ENCODE measurements around the gene DTX3. TPM values are rescaled to one million over a fixed set of nuclear protein-coding genes. Genes with fewer than 3 reads are reported as not detected.
"Not testable (repeated sequence)": the region's sequence is repeated elsewhere in the genome, so short reads cannot be mapped to it uniquely, and the experiment has no call there.

The DTX3 gene
- total and polyA plus RNA-seq, 7 donors: 1.2 to 68.4 (median 42.9) TPM

DNA sequence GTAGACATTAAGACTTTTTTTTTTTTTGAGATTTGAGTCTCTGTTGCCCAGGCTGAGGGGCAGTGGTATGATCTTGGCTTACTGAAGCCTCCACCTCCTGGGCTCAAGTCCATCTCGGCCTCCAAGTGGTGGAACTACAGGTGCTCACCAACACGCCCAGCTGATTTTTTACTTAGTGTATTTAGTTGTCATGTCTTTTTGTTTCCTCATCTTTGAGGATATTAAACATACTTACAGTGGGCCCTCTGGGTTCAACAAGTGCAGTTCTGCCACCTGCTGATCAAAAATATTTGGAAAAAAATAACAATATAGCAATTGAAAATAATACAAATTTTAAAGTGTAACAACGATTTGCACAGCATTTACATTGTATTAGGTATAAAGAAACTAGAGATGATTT, 32.7 kb downstream of the DTX3 start:
- WGBS, 2 donors: 35 to 66% methylated on average over 3 of the region's 3 CpGs
- Histone ChIP-seq H3K4me3 (no peak overlapping the region), H3K27ac (no peak overlapping the region), H3K9me3 (no peaks in the 10 kb centered on the region), H3K4me1 (peaks cover 0 to 11% (median 9%) of the 10 kb centered on the region in 4 donors), H3K36me3 (no peaks in the 10 kb centered on the region), H3K27me3 (peaks cover 6 to 62% (median 14%) of the 10 kb centered on the region in 3 donors)
- TF ChIP-seq POLR2AphosphoS5 (IDR thresholded peaks at IDR 0.05) (no peak), EP300 (IDR thresholded peaks at IDR 0.05) (no peak), POLR2A (IDR thresholded peaks at IDR 0.05) (no peak)
- TF ChIP-seq, protein P1, sequence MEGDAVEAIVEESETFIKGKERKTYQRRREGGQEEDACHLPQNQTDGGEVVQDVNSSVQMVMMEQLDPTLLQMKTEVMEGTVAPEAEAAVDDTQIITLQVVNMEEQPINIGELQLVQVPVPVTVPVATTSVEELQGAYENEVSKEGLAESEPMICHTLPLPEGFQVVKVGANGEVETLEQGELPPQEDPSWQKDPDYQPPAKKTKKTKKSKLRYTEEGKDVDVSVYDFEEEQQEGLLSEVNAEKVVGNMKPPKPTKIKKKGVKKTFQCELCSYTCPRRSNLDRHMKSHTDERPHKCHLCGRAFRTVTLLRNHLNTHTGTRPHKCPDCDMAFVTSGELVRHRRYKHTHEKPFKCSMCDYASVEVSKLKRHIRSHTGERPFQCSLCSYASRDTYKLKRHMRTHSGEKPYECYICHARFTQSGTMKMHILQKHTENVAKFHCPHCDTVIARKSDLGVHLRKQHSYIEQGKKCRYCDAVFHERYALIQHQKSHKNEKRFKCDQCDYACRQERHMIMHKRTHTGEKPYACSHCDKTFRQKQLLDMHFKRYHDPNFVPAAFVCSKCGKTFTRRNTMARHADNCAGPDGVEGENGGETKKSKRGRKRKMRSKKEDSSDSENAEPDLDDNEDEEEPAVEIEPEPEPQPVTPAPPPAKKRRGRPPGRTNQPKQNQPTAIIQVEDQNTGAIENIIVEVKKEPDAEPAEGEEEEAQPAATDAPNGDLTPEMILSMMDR (IDR thresholded peaks at IDR 0.05): no peak
- intact Hi-C loops (cut with DNase I): no loop called here
- DNase-seq: no peak

DNA sequence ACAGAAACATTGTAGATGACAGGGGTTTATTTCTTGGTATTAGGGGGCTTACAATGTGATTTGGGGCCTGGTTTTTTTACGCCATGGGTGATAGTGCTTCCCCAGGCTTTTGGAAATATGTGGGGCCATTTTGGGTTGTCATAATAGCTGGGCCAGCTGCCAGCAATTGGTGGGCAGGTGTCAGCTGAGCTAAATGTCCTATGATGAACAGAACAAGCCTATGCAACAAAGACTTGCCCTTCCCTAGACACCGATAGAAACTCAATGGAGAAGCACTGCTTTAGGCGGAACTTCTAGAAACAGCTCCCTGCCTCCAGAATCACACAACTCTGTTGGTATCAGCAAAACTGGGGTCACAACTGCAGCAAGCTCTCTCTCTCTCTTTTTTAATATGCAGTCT, 33.5 kb downstream of the DTX3 start:
- Histone ChIP-seq H3K27me3 (peaks cover 0 to 61% (median 10%) of the 10 kb centered on the region in 3 donors), H3K4me3 (no peak overlapping the region), H3K27ac (no peak overlapping the region), H3K36me3 (no peaks in the 10 kb centered on the region), H3K9me3 (no peaks in the 10 kb centered on the region), H3K4me1 (peaks cover 0 to 4% (median 2%) of the 10 kb centered on the region in 4 donors)
- intact Hi-C loops (cut with DNase I): no loop called here
- TF ChIP-seq, protein P1 (IDR thresholded peaks at IDR 0.05): no peak
- TF ChIP-seq EP300 (IDR thresholded peaks at IDR 0.05): no peak
- TF ChIP-seq POLR2A (IDR thresholded peaks at IDR 0.05): no peak
- no peak for TF ChIP-seq POLR2AphosphoS5 (IDR thresholded peaks at IDR 0.05)
- 81 to 90% methylated on average over 3 of the region's 3 CpGs for WGBS, 2 donors
- DNase-seq: no peak

DNA sequence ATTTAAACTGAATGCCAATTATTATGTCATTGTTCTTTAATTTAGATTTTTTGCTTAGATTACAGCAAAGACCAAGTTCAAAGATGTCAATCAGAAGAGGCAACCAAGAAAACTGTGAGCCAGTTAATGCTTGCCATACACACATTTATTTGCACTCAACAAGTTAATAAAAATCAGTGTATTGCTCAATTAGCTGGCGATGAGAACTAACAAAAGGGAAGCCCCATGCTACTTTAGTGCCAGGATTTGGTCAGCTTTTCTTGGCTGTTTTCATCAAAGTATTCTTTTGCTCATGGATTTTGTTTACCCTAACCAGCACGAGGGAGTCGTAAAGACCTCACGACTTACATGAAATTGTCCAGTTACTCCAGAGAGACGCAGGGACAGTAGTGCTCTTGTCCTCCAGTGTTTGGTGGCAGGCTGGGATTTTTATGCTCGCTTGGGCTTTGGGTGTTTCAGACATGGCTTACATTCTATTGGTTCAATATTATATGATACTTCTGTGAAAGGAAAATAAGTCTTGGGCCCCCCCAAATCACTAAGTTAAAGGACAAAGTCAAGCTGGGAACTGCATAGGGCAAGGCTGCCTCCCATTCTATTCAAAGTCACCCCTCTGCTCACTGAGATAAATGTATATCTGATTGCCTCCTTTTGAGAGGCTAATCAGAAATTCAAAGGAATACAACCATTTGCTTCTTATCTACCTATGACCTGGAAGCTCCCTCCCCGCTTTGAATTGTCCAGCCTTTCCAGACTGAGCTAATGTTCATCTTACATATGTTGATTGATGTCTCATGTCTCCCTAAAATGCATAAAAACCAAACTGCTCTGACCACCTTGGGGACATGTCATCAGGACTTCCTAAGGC, 35.8 kb downstream of the DTX3 start:
- 38 to 60% methylated on average over 7 of the region's 7 CpGs for WGBS, 2 donors
- H3K36me3 ChIP-seq: no peaks in the 10 kb centered on the region
- H3K9me3 ChIP-seq: no peaks in the 10 kb centered on the region
- H3K4me3 ChIP-seq: no peak overlapping the region
- H3K27ac ChIP-seq: no peak overlapping the region
- intact Hi-C loops (cut with DNase I): no loop called here
- H3K4me1 ChIP-seq: no peaks in the 10 kb centered on the region
- H3K27me3 ChIP-seq: peaks cover 0 to 49% (median 10%) of the 10 kb centered on the region in 3 donors
- no peak for DNase-seq
- TF ChIP-seq, protein P1 (IDR thresholded peaks at IDR 0.05): no peak
- TF ChIP-seq EP300 (IDR thresholded peaks at IDR 0.05): no peak
- TF ChIP-seq POLR2A (IDR thresholded peaks at IDR 0.05): no peak
- TF ChIP-seq POLR2AphosphoS5 (IDR thresholded peaks at IDR 0.05): no peak

DNA sequence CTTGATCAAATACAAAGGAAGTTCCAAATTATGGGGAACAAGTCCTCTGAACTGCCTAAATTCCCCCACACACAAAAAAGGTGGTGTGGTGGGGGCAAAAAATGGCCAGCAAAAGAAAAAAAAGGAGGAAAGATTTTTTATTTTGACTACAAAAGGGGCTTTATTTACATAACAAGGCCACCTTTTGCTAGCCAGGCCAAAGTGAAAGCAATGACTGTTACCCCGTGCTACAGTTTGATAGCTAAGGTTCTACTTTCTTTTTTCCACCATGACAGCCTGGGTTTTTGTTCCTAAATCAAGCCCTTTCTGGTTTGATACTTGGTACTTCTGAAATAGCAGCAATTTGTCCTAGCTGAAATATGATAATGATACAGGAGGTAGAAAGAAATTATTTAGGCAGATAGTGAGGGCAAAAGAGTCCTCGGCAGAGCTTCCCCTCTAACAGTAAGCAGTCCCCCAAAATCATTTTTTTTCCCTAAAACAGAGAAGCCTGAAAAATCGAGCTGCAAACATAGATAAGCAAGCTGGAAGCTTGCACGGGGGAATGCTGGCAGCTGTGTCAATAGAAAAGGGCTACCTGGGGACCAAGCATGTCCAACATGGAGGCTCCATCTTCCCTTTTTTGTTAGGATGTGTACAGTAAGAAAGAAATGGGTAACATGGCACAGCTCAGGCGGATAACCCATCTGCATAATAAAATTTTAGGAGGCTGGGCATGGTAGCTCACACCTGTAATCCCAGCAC, 37.2 kb downstream of the DTX3 start:
- WGBS, 2 donors: 42 to 59% methylated on average over 5 of the region's 5 CpGs

DNA sequence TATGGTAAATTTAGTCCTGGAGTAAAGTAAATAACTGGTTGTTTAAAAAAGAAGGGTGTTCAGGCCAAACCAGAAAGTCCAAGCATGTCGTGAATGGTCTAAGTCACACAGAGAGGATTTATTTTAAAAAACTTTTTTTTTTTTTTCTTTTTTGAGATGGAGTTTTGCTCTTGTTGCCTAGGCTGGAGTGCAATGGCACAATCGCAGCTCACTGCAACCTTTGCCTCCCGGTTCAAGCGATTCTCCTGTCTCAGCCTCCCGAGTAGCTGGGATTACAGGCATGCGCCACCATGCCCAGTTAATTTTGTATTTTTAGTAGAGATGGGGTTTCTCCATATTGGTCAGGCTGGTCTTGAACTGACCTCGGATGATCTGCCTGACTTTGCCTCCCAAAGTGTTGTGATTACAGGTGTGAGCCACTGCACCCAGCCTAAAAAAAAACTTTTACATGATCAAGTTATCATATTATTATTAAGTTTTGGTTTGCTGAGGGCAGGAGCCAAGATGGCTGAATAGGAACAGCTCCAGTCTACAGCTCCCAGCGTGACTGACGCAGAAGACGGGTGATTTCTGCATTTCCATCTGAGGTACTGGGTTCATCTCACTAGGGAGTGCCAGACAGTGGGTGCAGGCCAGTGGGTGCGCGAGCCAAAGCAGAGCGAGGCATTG, 41.5 kb downstream of the DTX3 start:
- WGBS, 2 donors: 77 to 82% methylated on average over 11 to 13 of the region's 13 CpGs
- H3K4me3 ChIP-seq; H3K4me1 ChIP-seq; DNase-seq; H3K9me3 ChIP-seq; H3K27ac ChIP-seq; intact Hi-C loops (cut with DNase I); H3K36me3 ChIP-seq: not testable (repeated sequence)
- H3K27me3 ChIP-seq: peaks cover 0 to 22% (median 5%) of the 10 kb centered on the region in 3 donors

More for the DNA sequence above, 37.2 kb downstream of the DTX3 start:
- Histone ChIP-seq H3K4me3 (no peak overlapping the region), H3K27me3 (peaks cover 0 to 37% (median 10%) of the 10 kb centered on the region in 3 donors), H3K9me3 (peaks cover 0 to 2% (median 0%) of the 10 kb centered on the region in 4 donors), H3K27ac (no peak overlapping the region), H3K36me3 (no peaks in the 10 kb centered on the region), H3K4me1 (no peaks in the 10 kb centered on the region)
- no peak for DNase-seq
- TF ChIP-seq POLR2AphosphoS5 (IDR thresholded peaks at IDR 0.05) (no peak), POLR2A (IDR thresholded peaks at IDR 0.05) (no peak), EP300 (IDR thresholded peaks at IDR 0.05) (no peak)
- TF ChIP-seq, protein P1 (IDR thresholded peaks at IDR 0.05): no peak
- intact Hi-C loops (cut with DNase I): no loop called here

DNA sequence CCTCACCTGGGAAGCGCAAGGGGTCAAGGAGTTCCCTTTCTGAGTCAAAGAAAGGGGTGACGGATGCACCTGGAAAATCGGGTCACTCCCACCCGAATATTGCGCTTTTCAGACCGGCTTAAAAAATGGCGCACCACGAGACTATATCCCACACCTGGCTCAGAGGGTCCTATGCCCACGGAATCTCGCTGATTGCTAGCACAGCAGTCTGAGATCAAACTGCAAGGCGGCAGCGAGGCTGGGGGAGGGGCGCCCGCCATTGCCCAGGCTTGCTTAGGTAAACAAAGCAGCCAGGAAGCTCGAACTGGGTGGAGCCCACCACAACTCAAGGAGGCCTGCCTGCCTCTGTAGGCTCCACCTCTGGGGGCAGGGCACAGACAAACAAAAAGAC, 42.0 kb downstream of the DTX3 start:
- H3K36me3 ChIP-seq; H3K4me3 ChIP-seq; DNase-seq; H3K4me1 ChIP-seq; H3K27ac ChIP-seq; H3K9me3 ChIP-seq; intact Hi-C loops (cut with DNase I): not testable (repeated sequence)
- WGBS, 2 donors: 94 to 95% methylated on average over 10 of the region's 15 CpGs
- H3K27me3 ChIP-seq: peaks cover 0 to 17% (median 5%) of the 10 kb centered on the region in 3 donors

All from sigmoid colon (tissue), 7 donors.